ENCODE measurements around the gene THBS2.
A peak's percentile ranks its signal among the peaks of the same experiment; 100 is the strongest.
"Not testable (repeated sequence)": the region's sequence is repeated elsewhere in the genome, so short reads cannot be mapped to it uniquely, and the experiment has no call there.

THBS2 gene

DNA sequence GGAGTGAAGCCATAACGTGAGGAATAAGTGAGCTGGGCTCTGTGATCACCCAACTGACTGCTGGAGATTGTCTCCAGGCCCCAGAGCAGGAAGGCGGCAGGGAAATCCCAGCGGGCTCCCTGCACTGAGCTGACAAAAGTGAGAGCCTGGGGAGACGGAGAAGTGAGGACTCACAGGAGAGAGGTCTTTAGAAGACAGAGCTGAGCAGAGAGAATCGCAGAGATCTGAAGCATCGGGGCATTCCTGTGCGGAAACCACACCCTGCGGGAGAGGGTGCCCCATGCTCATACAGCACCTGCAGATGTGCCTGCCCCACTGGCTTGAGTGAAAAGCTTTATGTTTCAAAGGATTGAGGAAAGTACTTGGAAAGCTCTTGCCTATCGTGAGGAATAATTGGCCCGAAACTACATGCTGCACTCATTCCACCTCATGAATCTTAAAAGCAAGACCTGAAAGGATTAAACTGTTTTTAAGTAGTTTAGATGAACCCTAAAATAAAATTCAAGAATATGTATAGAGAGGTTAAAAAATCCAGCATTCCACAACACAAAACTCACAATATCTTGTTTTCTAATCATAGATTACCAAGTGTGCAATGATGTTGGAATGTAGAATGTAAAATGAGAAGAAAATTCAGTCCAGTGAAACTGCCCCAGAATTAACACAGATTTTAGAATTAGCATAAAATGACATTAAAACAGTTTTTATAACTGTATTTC, 17.7 kb upstream of the THBS2 start:
- DNase-seq, result no peak

DNA sequence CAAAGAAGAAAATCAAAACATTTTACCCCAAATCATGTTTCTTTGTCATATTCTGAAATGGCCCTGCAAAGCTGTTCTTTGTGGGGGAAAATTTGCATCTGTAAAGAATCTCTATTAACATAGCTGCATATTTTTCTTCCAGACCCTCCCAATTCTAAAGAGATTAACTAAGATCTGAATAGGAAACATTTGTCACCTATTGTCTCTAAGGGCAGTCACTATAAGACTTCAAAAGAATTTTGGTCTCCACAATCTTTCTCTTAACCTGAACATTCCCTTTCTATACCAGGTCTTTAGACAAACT, 16.4 kb upstream of the THBS2 start:
- not testable (repeated sequence) for DNase-seq

DNA sequence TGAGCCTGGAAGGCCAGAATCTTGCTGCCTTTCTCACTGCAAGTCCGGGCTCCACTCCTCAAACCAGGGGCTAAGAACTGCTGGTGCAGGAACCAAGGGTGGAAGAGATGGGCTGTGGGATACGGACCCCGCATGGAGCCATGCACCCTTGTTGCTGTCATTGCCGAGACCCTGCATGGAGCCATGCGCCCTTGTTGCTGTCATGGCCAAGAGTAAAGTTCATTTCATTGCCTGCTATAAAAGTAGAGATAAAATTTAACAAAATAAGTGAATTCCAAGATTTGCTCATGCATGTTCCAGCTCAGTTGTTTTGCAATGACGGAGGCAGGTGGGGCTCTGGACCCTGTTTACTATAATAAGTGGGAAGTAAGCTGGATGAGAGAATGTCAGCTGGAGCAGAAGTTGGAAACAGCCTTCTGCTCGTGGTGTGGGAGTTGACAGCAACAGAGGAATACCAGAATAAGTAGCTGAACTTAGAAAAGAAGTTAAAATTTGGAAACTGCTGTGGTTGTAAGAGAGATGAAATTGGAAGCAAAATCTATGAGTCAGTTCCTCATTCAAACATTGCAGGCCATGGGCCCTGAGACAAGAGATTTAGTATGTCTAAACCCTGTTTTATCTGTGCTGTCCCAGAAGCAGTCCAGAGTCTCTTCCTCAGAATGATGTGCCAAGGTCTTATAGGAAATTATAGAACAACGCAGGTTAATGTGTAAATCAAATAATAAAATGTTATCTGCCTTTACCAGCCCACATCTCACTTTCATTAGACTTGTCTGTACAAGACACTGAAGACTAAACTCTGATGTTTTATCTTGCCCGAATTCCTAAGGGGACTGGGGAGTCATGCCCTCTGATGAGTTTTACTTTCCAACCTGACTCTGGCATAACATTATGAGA, 15.8 kb upstream of the THBS2 start:
- peak; percentile 55 for DNase-seq

DNA sequence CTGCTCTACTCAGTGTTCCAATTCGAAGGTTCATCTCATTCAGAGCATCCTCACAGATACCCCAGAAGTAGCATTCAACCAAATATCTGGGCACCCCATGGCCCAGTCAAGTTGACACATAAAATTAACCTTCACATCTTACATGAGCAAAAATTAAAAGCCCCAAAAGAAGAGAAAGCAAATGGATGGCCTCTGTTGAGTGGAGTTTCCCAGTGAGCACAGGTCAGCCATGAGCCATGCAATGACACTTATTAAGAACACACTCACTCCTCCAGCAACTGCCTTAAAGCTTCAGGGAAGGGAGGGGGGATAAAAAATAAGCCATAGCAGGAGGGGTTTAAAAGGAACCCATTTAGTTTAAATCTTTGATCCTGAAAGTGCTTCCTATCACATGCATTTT, 14.6 kb upstream of the THBS2 start:
- no peak for DNase-seq

DNA sequence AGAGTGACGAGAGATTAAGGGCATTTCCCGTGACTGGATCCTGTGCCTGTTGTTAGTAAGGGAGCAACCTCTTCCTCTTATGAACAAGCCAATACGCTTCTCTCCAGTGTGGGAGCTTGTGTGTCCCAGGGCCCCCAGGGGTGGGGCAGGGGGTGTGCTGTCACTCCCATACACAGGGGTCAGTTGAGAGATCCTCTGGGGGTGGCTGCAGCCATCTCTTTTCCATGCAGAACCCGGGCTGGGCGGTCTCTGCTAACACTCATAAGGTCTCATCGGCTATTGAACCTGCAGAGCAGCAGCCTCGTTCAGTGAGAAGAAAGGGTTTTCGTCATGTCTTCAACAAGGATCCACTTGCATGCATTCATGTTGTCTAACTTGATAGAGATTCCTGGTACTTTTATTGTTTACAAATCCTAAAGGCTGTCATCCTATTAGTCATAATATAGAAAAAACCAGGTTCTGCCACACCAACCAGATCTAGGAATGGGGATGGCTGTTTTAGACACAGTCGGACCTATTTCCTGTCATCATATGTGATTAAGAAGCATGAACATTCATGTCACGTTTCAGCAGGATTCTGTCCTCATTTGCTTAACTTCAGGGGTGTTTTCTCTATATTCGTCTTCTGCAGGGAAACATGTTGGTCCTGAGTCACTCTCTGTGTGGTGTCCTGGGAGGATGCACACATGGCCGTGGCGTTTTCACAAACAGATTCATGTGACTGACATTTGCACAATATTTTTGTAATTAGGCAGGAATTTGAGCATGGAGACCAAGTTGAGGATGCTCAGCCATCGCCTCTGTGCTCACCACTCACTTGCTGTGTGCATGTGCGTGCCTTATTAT, 13.3 kb upstream of the THBS2 start:
- peak; percentile 69 for DNase-seq

DNA sequence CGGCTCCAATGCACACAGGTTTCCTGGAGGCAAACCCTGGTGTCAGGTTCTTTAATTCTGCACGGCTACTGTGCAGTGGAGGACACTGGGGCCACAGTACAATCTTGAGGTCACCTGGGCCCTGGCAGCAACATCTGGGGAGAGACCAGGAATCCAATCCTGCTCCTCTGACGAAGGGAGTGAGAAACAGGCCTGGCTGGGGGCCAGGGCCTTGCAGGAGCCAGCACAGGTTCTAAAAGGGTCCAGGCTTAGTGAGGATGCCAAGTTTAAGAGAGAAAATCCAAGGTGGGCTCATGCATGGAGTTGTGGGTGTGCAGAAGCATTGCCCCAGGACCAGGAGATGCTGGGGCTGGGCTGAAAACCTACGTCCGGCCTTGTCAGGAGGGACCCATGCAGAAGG, 12.6 kb upstream of the THBS2 start:
- no peak for DNase-seq

DNA sequence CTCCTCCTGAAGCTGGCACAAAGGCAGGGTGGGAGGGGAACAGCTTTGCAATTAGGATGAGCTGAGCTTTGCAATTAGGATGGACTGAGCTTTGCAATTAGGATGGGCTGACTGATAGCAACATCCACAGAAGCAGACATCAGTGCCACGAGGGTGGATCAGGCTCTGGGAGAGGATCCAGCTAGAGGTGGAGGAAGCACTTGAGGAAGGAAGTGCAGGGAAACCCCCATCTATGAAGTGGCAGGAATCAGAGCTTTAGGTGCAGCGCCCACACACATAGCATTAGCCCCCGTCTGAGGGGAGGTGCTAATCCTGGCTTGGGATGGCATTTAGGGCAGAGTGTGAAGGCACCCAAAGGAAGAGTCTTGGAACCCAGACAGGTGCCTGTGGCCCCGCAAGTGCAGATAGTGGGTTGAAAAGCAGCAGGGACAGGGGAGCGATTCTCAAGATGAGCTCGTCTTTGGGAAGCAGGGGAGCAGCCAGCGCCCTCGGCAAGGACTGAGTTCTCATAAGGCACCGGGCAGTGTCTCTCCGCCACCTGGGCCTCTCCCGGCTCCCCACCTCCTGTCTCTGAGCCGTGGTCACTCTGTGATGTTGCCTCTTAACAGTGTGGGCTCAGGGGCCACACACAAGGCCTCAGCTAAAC, 12.0 kb upstream of the THBS2 start:
- no peak for DNase-seq

DNA sequence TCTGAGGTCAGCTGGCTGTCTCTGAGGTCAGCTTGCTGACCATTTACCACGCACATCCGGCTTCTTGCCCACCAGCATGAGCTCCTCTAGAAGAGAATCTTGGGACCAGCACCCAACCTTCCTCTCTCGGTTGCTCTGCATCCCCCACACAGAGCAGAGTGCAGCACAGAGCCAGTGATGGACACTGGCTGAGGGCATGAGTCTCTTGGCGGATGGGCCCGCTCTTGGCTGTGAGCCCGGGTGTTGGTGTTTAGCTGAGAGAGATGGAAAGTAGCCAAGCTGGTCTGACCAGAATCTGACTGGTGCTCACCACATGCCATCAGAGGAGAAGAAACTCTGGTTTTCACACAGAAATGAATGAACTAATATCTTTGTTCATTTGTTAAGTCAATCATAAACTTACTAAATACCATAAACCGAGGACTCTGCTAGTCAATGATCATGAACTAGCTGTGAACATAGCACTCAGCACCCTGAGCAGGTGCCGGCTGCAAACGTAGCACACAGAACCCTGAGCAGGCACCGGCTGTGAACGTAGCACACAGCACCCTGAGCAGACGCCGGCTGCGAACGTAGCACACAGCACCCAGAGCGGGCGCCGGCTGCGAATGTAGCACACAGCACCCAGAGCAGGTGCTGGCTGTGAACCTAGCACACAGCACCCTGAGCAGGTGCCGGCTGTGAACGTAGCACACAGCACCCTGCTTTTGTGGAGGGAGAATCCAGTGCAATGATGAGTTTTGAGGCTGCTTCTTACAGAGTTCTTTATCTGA, 10.4 kb upstream of the THBS2 start:
- peak; percentile 52 for DNase-seq

DNA sequence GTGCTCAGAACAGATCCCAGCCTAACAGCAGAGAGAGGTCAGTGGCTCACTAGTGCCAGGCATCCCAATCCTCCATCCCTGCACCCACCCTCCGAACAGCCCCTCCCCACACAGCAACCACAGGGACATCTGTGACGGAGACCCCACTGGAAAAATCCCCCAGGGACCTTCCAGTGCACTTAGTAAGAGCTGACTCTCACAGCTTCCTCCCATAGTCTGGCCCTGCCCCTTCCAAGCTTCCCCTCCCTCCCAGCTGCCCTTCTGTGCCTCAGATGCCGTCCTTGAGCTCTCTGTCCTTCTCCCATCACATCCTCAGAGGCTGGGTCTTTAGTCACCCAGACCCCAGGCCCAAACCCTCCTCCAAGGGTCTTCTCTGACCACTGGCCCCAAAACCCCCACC, 9.7 kb upstream of the THBS2 start:
- DNase-seq, result no peak

DNA sequence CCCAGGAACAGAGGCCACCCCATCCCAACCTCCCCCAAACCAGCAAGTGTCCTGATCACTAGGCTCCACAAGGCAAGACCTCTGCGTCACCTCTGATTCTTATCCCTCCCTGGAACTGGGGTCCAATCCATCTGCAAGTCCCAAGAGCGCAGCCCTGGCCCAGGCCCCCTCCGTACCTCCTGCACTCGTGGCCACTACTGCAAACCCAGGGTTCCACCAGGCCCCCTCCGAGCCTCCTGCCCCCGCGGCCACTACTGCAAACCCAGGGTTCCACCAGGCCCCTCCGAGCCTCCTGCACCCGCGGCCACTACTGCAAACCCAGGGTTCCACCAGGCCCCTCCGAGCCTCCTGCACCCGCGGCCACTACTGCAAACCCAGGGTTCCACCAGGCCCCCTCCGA, 9.0 kb upstream of the THBS2 start:
- DNase-seq, result not testable (repeated sequence)

DNA sequence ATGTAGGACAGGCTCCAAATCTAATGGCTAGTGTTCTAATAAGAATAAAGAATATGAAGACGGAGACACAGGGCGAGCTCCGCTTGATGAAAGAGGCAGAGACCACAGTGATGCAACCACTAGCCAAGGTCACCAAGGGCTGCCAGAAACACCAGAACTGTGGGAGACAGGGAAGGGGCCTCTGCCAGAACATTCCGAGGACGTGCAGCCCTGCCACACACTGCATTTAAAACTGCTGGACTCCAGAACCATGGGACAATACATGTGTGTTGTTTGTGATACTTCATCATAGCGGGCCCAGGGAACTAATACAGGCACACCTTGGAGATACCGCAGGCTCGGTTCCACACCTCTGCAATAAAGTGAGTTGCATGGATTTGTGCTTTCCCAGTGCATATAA, 2.9 kb upstream of the THBS2 start:
- no peak for DNase-seq

DNA sequence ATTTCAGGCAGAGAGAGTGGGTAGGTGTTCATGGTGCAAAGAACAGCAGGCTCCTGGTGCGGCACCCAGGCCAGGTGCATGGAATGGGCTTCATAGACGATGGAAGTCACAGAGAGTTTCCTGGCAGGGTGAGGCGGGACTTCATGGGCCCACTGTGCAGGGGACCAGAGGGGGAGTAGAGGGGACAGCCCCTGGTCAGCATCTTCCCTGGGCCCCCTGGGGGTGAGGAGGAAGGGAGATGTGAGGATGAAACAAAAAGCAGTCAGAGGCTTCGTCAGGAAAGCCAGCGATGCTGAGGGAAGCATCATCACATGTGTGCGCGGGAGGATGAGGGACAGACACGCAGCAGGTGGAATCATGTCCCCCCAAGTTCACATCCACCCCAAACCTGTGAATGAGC, 2.4 kb upstream of the THBS2 start:
- no peak for DNase-seq

DNA sequence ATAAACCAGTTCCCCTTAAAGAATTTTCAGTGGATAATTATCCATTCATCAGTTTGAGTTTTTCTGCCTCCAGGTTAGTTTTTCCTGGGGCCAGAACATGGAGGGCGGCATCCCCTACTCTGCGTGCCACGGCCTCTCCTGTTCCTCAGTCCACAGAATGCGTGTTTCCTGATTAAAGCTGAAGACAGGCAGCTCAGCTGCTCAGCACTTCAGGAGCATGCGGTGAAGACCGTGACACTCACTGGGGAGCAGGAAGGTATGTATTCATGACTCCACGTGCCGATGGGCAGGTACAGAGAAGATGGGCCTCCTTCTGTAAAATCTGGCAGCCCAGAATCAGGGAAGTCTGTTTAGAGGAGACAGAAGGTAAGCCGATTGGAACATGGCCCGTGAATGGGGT, 2.0 kb upstream of the THBS2 start:
- DNase-seq, result no peak

DNA sequence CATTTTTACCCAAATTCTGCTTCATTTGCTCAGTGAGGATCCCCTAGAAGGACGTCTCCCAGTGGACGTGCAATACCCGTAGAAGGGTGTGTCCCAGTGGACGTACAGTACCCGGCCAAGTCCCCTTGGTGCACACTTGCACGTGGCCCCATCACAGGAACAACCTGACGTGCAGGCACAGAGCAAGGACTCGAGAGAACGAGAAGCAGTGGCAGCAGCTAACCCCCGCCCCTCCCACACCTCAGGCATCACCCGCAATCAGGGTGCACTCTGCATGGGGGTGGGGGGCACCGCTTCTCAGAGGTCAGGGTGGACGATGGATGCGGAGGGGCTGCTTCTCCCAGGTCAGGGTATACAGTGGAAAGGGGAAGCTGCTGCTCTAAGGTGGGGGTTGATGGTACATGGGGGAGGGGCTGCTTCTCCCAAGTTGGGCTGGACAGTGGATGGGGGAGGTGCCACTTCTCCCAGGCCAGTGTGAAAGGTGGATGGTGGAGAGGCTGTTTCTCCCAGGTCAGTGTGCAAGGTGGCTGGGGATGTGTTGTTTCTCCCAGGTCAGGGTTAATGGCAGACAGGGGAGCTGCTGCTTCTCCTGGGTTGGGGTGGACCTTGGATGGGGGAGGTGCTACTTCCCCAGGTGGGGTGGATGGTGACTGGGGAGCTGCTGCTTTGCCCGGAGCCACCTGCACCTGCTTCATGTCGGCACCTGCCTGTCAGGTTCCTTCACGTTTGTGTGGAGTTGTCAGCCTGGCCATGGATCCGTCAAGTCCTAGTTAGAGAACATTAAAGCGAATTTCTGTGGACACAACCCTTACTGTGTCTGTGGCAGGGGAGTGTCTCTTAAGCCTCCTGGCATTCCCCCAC, 1.0 kb upstream of the THBS2 start:
- DNase-seq, result no peak

DNA sequence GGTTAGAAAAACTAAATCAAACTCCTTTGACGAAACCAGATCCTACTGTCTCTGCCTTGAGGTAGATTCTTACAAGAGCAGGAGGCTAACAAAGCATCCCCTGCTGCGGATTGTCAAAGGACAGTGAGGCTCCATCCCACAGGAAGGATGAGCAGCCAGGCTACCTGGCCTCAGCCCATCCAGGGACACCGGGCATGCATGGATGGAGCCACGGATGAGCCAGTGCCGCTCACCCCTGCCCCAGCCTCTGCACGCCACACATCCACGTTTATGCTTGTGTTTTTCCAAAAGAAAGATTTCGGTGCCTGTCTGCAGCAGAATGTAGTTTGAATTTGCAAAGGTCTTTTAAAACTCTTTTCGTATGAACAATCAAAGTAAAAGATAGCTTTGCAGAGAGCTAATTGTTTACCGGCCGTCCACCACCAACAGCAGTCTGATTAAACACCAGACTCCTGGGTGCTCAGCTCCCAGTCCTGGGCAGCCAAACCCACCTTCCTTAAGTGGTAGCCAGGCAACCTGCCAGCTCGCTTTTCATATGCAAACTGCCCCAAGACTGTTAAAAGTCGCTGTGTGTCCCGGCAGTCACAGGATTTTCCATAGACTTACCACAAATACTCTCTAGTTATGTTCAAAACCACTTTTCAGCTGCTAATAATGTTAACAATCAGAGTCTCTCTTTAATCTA, 999 bp downstream of the THBS2 start:
- DNase-seq, result peak; percentile 21

DNA sequence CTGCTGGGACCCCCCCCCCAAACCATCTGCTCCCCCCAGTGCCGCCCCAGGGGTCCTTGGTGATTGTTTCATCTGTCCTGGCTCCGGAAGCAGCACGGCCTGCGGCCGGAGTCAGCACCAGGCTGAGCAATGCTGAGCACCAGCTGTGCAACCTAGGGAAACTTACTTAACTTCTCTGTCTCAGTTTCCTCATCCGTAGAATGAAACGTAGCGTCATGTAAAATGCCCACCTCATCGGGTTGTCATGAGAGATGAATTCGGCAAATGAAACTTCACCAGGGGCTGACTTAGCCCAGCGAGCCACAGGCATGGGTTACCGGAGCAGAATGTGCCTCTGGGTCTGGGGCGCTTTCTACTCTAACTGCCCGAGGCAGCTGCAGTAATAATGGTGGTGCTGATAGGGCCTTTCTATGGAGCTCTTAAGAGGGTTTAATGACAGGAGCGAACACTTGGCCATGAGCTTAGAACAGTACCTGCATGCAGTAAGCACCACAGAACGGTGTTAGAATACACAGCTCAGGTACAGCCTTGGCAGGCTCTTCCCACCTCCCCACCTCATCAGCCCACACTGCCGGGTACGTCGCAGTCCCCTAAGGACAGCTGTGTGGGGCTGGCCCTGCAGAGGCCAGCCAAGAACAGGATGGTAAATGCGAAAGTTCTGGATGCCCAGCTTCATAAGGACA, 1.7 kb downstream of the THBS2 start:
- DNase-seq, result no peak

DNA sequence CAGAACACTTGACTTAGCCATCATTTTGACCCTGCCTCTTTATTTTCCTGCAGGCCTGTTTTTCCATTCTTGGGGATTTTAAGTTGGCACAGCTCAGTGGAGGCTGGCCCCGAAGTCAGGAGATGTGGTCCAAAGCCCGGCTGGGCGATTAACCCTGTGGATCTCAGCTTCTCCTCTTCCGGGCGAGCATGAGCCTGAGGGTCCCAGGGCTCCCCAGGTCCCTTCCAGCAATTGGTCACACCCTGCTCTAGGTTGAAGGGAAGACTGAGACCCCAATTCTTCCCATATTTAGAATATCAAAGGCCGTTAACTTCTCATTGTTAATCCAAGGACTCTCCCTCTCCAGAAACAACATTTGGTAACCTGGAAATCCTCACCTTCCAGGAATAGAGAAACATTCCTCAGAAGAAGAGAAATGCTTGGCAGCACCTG, 2.3 kb downstream of the THBS2 start:
- no peak for DNase-seq

DNA sequence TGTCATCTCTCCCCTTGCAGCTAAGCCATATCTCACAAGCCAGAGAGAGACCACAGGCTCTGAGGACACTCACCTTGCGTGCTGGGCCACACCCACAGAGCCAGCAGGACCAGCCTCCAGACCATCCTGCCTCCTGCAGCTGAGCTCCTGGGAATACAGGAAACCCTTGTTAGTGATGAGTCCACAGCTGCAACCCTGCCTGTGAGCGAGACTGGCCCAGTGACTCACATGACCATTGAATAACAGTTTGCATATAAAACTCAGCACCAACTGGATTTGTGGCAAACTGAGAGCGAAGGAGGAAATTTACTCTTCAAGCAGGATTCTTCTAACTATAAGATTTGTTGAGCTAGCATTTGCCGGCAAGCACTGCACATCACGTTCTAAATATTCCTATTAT, 3.0 kb downstream of the THBS2 start:
- DNase-seq, result peak; percentile 81

DNA sequence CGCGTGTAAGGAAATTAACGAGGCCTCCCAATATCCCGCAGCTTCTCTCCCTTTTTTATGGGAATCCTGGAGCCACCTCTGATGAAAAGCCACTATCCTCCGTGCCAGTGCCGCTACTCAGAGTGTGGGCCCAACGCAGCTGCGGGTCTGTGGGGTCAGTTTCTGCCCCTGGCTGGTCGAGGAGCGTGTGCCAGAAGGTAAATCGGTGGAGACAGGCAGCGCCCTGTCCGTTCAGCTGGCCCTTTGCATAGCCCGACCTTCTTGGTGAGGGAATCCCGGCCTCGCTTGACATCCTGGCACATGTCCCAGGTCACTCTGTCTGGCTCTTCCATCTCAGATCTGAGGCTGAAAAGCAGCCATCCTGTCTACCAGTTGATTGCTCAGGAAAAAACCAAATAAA, 4.6 kb downstream of the THBS2 start:
- no peak for DNase-seq

DNA sequence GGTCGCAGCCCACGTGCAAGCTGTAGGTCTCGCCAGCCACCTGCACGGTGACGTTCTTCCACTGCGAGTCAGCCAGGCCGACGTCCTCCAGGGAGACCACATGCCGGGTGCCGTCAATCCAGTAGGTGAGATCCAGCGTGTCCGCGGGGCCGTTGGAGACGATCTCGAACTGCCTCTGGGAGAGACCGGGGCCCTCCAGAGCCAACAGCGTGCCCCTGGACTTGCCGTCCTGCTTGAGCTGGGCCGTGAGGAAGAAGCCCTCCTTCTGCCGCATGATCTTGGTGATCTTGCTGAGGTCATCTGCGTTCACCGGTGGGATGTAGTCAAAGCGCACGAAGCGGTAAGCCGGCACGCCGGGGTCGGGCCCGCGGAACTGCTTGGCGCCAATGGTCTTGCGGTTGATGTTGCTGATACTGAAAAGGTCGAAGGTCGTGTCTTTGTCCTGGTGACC, 5.1 kb downstream of the THBS2 start:
- no peak for DNase-seq

All from fibroblast of skin of abdomen (primary cell).